ENCODE results near the gene THOC6. TPM values are rescaled to one million over a fixed set of nuclear protein-coding genes. Genes with fewer than 3 reads are reported as not detected.

THOC6 gene
- total and polyA plus RNA-seq, 2 experiments from 2014 or later = 35.6 to 79.4 TPM

DNA sequence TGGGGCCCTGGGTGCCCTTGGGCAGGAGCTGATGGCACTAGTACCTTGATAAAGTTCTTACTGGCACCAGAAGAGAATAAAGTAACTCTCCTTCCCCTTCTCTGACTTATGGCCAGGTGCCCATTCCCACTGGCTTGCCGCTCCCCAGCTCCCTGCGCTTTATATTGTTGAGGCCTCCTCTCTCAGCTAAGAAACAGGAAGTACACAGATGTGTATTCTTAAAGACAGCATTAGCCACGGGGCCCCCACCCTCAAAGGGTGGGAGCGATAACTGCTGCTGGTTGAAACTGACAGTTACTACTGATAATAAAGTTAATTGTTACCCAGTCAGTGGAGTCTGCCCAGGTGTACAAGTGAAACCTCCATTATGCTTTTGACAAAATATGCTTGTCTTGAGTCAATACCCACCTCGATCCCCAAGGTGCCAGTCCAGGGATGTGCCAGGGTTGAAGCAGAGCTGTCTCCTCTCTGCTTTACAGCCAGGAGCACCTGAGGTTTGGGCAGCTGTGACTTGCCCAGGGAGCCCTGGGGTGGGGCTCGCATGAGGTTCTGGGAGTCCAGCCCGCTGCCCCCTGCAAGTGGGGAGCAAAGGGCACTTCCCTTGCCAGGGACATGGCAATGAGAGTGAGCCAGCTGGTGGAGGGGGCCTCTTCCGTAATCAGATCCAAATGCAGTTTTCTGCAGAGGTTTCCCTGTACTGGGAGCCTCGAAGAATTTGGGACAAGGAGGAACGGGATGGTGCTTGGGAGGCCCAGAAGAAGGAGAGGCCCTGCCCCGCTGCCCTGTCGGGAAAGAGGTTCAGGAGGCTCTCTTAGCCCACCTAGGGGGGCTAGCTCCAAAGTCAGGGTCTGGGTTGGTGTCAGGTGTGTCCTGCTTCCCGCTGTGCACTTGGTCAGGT, 16.5 kb upstream of the THOC6 start:
- Histone ChIP-seq H3K36me3 (replicated peaks; ENCODE audit: insufficient read depth, low read depth) (no peaks in the 10 kb centered on the region), H3K27me3 (no peaks in the 10 kb centered on the region), H3K4me2 (peak overlapping the region; percentile 83), H4K20me1 (ENCODE audit: insufficient read depth, poor library complexity, severe bottlenecking) (no peaks in the 10 kb centered on the region), H3K9me2 (replicated peaks; ENCODE audit: insufficient read depth) (no peaks in the 10 kb centered on the region), H3K4me1 (ENCODE audit: insufficient read depth) (peaks cover 54% of the 10 kb centered on the region), H3K79me2 (no peaks in the 10 kb centered on the region), H3K4me3 (no peak overlapping the region), H2AFZ (no peak overlapping the region), H3K27ac (peak overlapping the region; percentile 97), H3K9me3 (ENCODE audit: low read depth) (no peaks in the 10 kb centered on the region)
- WGBS (ENCODE audit: low lambda C conversion rate, missing lambda C conversion rate) = 39% methylated on average over 13 of the region's 13 CpGs
- TF ChIP-seq EZH2phosphoT487 (IDR thresholded peaks at IDR 0.05; ENCODE audit: low read depth, severe bottlenecking, unreplicated experiment) = no peak
- no peak for TF ChIP-seq EZH2 (IDR thresholded peaks at IDR 0.05; ENCODE audit: borderline replicate concordance)
- TF ChIP-seq, protein P1, sequence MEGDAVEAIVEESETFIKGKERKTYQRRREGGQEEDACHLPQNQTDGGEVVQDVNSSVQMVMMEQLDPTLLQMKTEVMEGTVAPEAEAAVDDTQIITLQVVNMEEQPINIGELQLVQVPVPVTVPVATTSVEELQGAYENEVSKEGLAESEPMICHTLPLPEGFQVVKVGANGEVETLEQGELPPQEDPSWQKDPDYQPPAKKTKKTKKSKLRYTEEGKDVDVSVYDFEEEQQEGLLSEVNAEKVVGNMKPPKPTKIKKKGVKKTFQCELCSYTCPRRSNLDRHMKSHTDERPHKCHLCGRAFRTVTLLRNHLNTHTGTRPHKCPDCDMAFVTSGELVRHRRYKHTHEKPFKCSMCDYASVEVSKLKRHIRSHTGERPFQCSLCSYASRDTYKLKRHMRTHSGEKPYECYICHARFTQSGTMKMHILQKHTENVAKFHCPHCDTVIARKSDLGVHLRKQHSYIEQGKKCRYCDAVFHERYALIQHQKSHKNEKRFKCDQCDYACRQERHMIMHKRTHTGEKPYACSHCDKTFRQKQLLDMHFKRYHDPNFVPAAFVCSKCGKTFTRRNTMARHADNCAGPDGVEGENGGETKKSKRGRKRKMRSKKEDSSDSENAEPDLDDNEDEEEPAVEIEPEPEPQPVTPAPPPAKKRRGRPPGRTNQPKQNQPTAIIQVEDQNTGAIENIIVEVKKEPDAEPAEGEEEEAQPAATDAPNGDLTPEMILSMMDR (IDR thresholded peaks at IDR 0.05; ENCODE audit: poor library complexity) = no peak
- DNase-seq (ENCODE audit: low spot score) = peak; percentile 73

DNA sequence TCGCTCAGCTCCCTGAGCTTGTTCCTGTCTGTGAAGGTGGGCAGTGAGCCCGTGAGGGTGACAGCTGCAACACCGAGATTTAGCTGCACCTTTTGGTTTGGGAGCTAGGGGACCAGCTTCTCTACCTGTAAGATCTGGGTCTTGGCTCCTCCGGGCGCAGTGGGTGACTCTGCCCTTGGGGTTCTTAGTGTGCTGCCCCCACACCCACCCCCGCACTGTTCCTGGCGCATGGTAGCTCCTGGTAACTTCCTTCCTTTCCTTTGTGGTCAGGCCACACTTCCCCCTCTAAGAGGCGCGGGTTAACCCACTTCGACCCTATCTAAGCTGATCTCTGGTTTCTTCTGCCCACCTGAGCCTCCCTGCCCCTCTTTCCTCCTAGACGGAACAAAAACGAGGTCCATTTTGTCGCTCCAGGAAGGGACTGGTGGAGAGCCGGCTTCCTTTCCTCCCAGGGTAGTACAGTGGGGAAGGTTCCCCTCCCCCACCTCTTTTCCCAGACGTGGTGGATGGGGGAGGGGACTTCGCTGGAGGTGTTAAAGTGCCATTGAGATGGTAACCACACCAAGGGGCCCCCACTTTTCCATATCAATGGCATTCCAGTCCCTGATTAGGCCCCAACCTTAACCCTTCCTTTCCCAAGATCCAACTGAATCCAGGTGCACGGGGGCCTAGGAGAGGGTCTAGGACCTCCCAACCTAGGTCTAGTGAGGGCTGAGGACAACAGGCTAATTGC, 15.7 kb upstream of the THOC6 start:
- H3K4me3 ChIP-seq = no peak overlapping the region
- no peaks in the 10 kb centered on the region for H3K9me2 ChIP-seq (replicated peaks; ENCODE audit: insufficient read depth)
- no peak for TF ChIP-seq EZH2 (IDR thresholded peaks at IDR 0.05; ENCODE audit: borderline replicate concordance)
- TF ChIP-seq, protein P1 (IDR thresholded peaks at IDR 0.05; ENCODE audit: poor library complexity) = no peak
- no peak for TF ChIP-seq EZH2phosphoT487 (IDR thresholded peaks at IDR 0.05; ENCODE audit: low read depth, severe bottlenecking, unreplicated experiment)
- peaks cover 2% of the 10 kb centered on the region for H3K27me3 ChIP-seq
- peaks cover 61% of the 10 kb centered on the region for H3K4me1 ChIP-seq (ENCODE audit: insufficient read depth)
- no peaks in the 10 kb centered on the region for H3K9me3 ChIP-seq (ENCODE audit: low read depth)
- H3K27ac ChIP-seq = peak overlapping the region; percentile 97
- no peaks in the 10 kb centered on the region for H3K79me2 ChIP-seq
- 27% methylated on average over 17 of the region's 17 CpGs for WGBS (ENCODE audit: low lambda C conversion rate, missing lambda C conversion rate)
- H3K4me2 ChIP-seq = peak overlapping the region; percentile 83
- no peak overlapping the region for H2AFZ ChIP-seq
- peak; percentile 76 for DNase-seq (ENCODE audit: low spot score)
- H4K20me1 ChIP-seq (ENCODE audit: insufficient read depth, poor library complexity, severe bottlenecking) = no peaks in the 10 kb centered on the region
- H3K36me3 ChIP-seq (replicated peaks; ENCODE audit: insufficient read depth, low read depth) = no peaks in the 10 kb centered on the region

DNA sequence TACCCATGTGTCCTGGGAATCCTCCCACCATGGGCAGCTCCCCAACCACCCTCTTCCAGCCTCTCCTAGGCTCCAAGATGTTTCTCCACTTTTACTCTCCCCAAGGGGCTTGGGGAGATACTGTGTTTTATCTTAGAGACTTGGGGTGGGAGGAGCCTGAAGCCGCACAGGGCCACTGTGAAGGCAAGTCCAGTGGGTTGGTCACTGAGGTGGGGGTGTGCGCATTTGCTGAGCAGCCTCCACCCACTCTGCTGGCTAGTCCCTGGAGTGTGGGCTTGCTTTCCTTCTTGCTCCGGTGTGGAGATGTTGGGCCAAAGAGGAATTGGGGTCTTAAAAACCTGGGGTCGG, 15.2 kb upstream of the THOC6 start:
- TF ChIP-seq EZH2 (IDR thresholded peaks at IDR 0.05; ENCODE audit: borderline replicate concordance) (no peak), EZH2phosphoT487 (IDR thresholded peaks at IDR 0.05; ENCODE audit: low read depth, severe bottlenecking, unreplicated experiment) (no peak)
- TF ChIP-seq, protein P1 (IDR thresholded peaks at IDR 0.05; ENCODE audit: poor library complexity) = no peak
- H3K27me3 ChIP-seq = peaks cover 3% of the 10 kb centered on the region
- no peaks in the 10 kb centered on the region for H4K20me1 ChIP-seq (ENCODE audit: insufficient read depth, poor library complexity, severe bottlenecking)
- 34% methylated on average over 4 of the region's 4 CpGs for WGBS (ENCODE audit: low lambda C conversion rate, missing lambda C conversion rate)
- no peak overlapping the region for H3K4me3 ChIP-seq
- H3K4me2 ChIP-seq = peak overlapping the region; percentile 83
- no peaks in the 10 kb centered on the region for H3K9me2 ChIP-seq (replicated peaks; ENCODE audit: insufficient read depth)
- DNase-seq (ENCODE audit: low spot score) = no peak
- no peaks in the 10 kb centered on the region for H3K9me3 ChIP-seq (ENCODE audit: low read depth)
- H3K79me2 ChIP-seq = no peaks in the 10 kb centered on the region
- peaks cover 62% of the 10 kb centered on the region for H3K4me1 ChIP-seq (ENCODE audit: insufficient read depth)
- no peak overlapping the region for H2AFZ ChIP-seq
- H3K27ac ChIP-seq = peak overlapping the region; percentile 97
- H3K36me3 ChIP-seq (replicated peaks; ENCODE audit: insufficient read depth, low read depth) = no peaks in the 10 kb centered on the region

Measured in hepatocyte (in vitro differentiated cells).